Activated T-helper 9 cell treated with anti-CD3 and anti-CD28 coated beads, Interleukin-2, amount 50 U/mL, for 16 hours (primary cell): Measurements from ENCODE around the gene DNASE1L1.

Experiments used
- DNase-seq: peaks from one replicate; pipeline ENCODE4 v3.0.0-alpha.2; 2020; ENCODE audit warnings: low read depth

The DNASE1L1 gene

GRCh38 chrX:154367474-154368308 is 41.4 kb downstream of the DNASE1L1 start:
- no peak for DNase-seq

GRCh38 chrX:154366666-154367055 is 42.4 kb downstream of the DNASE1L1 start:
- DNase-seq = no peak

GRCh38 chrX:154365997-154366665 is 42.9 kb downstream of the DNASE1L1 start:
- DNase-seq = no peak

- DNase-seq = no peak
Measured at GRCh38 chrX:154365052-154365600, 43.9 kb downstream of the DNASE1L1 start.

GRCh38 chrX:154363706-154364439 is 45.2 kb downstream of the DNASE1L1 start:
- DNase-seq = no peak

- DNase-seq = no peak
Measured at GRCh38 chrX:154362085-154362742, 46.8 kb downstream of the DNASE1L1 start.

GRCh38 chrX:154360155-154360713 is 48.8 kb downstream of the DNASE1L1 start:
- no peak for DNase-seq

GRCh38 chrX:154359362-154360154 is 49.5 kb downstream of the DNASE1L1 start:
- DNase-seq = no peak

- no peak for DNase-seq
Measured at GRCh38 chrX:154358829-154359228, 50.2 kb downstream of the DNASE1L1 start.

- DNase-seq = no peak
Measured at GRCh38 chrX:154358011-154358410, 51.0 kb downstream of the DNASE1L1 start.

GRCh38 chrX:154357205-154357604 is 51.8 kb downstream of the DNASE1L1 start:
- no peak for DNase-seq

GRCh38 chrX:154356596-154356995 is 52.5 kb downstream of the DNASE1L1 start:
- DNase-seq = no peak

GRCh38 chrX:154355776-154356140 is 53.3 kb downstream of the DNASE1L1 start:
- DNase-seq = no peak

- DNase-seq = no peak
Measured at GRCh38 chrX:154355094-154355775, 53.8 kb downstream of the DNASE1L1 start.

GRCh38 chrX:154354516-154354915 is 54.5 kb downstream of the DNASE1L1 start:
- DNase-seq = no peak

- DNase-seq = no peak
Measured at GRCh38 chrX:154354013-154354412, 55.0 kb downstream of the DNASE1L1 start.

GRCh38 chrX:154353172-154353843 is 55.7 kb downstream of the DNASE1L1 start:
- DNase-seq = no peak

GRCh38 chrX:154352466-154352865 is 56.6 kb downstream of the DNASE1L1 start:
- no peak for DNase-seq

- no peak for DNase-seq
Measured at GRCh38 chrX:154352012-154352401, 57.0 kb downstream of the DNASE1L1 start.
